OCI-LY3 (cell line): ENCODE measurements around the gene BUD23.
A peak's percentile ranks its signal among the peaks of the same experiment; 100 is the strongest.

Experiments used
- H2AFZ ChIP-seq: fragments of 200-600, 300-600 bp; shearing (Covaris generic); 2 replicates; pipeline ENCODE4 v1.6.0; 2014; ENCODE audit warnings: antibody characterized with exemption, low read depth, low read length
- H3K27ac ChIP-seq: fragments of 200-600, 300-600 bp; sonication (generic); 2 replicates; pipeline ENCODE4 v1.5.1; 2014; ENCODE audit warnings: mild to moderate bottlenecking, low read length, moderate library complexity, mixed read lengths
- H3K27me3 ChIP-seq: fragments of 200-600, 300-600 bp; sonication (generic); 2 replicates; pipeline ENCODE4 v1.6.1; 2014; ENCODE audit warnings: low read depth, low read length, mixed read lengths
- H3K36me3 ChIP-seq: fragments of 200-600, 300-600 bp; sonication (generic); replicated peaks from 2 replicates; pipeline ENCODE3; 2014; ENCODE audit warnings: low read depth, low read length, mixed read lengths
- H3K4me1 ChIP-seq: fragments of 300-600, 200-600 bp; sonication (generic); 2 replicates; pipeline ENCODE4 v1.6.1; 2014; ENCODE audit warnings: low read length, mixed read lengths
- H3K4me2 ChIP-seq: fragments of 200-600, 300-600 bp; sonication (generic); 2 replicates; pipeline ENCODE4 v1.6.1; 2014; ENCODE audit warnings: low read length, mixed read lengths
- H3K4me3 ChIP-seq: fragments of 300-600, 200-600 bp; sonication (generic); 2 replicates; pipeline ENCODE4 v1.5.1; 2014; ENCODE audit warnings: antibody characterized with exemption, mild to moderate bottlenecking, low read length, moderate library complexity
- H3K79me2 ChIP-seq: fragments of 300-600, 200-600 bp; shearing (Covaris generic); 2 replicates; pipeline ENCODE4 v1.6.1; 2014; ENCODE audit warnings: mild to moderate bottlenecking, low read length, mixed read lengths
- H3K9ac ChIP-seq: fragments of 300-600, 200-600 bp; shearing (Covaris generic); 2 replicates; pipeline ENCODE4 v1.6.0; 2014; ENCODE audit warnings: mild to moderate bottlenecking, low read length, moderate library complexity
- H3K9me3 ChIP-seq: fragments of 200-600, 300-600 bp; shearing (Covaris generic); 2 replicates; pipeline ENCODE4 v1.6.1; 2014; ENCODE audit warnings: low read length, mixed read lengths; ENCODE audit not compliant: insufficient read depth
- H4K20me1 ChIP-seq: fragments of 200-600, 300-600 bp; sonication (generic); 2 replicates; pipeline ENCODE4 v1.6.1; 2016; ENCODE audit warnings: low read length, mixed read lengths; ENCODE audit not compliant: insufficient read depth
- EZH2phosphoT487 ChIP-seq: fragments of 200-600 bp; shearing (Covaris generic); IDR thresholded peaks from 2 replicates; pipeline ENCODE4 v1.6.1; 2018; ENCODE audit warnings: antibody characterized with exemption, mixed run types, low read depth
- TF ChIP-seq, protein P1 (sequence below): fragments of 200-600, 300-600 bp; sonication (generic); IDR thresholded peaks from 2 replicates; pipeline ENCODE4 v1.5.1; 2014; ENCODE audit warnings: antibody characterized with exemption, low read length, low read depth

The BUD23 gene

DNA sequence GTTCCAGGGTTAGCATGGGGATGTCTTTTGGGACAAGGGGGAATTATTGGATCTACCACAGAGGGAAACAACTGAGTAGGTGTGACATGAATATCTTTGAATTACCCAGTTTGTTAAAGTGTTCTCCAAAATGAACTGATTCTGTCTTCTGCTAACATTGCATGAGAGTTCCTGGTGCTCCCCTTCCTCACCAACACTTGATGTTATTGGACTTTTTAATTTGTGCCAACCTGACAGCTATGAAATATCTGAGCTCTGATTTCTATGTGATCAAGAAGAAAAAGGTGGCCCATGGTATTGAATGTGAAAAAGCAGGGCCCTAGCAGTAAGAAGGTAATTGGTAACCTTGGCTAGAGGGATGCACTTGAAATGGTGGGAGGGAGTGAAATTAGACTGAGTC lies 20.4 kb upstream of the BUD23 start:
- Histone ChIP-seq H3K9me3 (peaks cover 3% of the 10 kb centered on the region; the same call in 1 of the 2 replicates), H3K79me2 (no peaks in the 10 kb centered on the region), H3K4me3 (no peak overlapping the region), H3K27me3 (peaks cover 12% of the 10 kb centered on the region; the same call in 1 of the 2 replicates), H3K27ac (no peak overlapping the region), H3K36me3 (no peaks in the 10 kb centered on the region), H2AFZ (no peak overlapping the region), H3K4me2 (no peak overlapping the region), H4K20me1 (no peaks in the 10 kb centered on the region), H3K4me1 (no peaks in the 10 kb centered on the region), H3K9ac (no peak overlapping the region)
- no peak for TF ChIP-seq EZH2phosphoT487
- TF ChIP-seq, protein P1, sequence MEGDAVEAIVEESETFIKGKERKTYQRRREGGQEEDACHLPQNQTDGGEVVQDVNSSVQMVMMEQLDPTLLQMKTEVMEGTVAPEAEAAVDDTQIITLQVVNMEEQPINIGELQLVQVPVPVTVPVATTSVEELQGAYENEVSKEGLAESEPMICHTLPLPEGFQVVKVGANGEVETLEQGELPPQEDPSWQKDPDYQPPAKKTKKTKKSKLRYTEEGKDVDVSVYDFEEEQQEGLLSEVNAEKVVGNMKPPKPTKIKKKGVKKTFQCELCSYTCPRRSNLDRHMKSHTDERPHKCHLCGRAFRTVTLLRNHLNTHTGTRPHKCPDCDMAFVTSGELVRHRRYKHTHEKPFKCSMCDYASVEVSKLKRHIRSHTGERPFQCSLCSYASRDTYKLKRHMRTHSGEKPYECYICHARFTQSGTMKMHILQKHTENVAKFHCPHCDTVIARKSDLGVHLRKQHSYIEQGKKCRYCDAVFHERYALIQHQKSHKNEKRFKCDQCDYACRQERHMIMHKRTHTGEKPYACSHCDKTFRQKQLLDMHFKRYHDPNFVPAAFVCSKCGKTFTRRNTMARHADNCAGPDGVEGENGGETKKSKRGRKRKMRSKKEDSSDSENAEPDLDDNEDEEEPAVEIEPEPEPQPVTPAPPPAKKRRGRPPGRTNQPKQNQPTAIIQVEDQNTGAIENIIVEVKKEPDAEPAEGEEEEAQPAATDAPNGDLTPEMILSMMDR: no peak

DNA sequence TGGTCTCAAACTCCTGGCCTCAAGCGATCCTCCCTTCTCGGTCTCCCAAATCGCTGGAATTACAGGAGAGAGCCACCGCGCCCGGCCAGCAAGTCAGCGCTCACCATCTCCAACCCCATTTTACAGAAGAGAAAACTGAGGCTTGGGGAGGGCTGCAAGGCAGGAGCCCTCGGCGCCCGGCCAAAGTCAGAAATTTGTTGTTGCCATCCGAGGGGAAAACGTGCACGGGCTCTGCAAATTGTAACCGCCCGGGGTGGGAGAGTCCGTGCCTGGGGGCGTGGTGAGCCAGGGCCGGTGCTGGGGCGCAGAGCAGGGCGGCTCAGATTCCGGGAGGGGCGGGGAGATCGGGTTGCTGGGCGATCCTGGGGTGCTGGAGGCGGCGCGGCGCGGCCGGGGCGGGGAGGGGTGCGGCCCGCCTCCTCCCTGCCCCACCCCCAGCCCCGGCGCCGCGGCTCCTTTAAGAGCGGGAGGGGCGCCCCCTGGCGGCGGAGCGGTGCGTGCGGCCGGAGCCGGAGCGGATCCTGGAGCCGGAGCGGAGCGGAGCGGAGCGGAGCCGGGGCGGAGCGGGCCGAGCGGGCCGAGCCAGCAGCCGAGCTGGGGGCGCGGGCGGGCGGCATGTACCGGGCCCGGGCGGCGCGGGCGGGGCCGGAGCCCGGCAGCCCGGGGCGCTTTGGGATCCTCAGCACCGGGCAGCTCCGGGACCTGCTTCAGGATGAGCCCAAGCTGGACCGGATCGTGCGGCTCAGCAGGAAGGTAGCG lies 15.9 kb upstream of the BUD23 start, which contains the start of gene VPS37D:
Gene VPS37D, plus strand, starts transcription at position 488 of the 759 bp plus-strand sequence. Its CDS starts 128 bp downstream, at position 616.
- no peak for TF ChIP-seq EZH2phosphoT487
- TF ChIP-seq, protein P1: peak; percentile 61
- peaks cover 12% of the 10 kb centered on the region; the same call in 1 of the 2 replicates for H3K27me3 ChIP-seq
- peak within 1 kb of the TSS; percentile 74 for H3K4me2 ChIP-seq
- peak within 1 kb of the TSS; percentile 80 for H3K4me3 ChIP-seq
- H3K4me1 ChIP-seq: peaks cover 8% of the 10 kb centered on the region; the same call in 1 of the 2 replicates
- peaks cover 3% of the 10 kb centered on the region; the same call in 1 of the 2 replicates for H3K9me3 ChIP-seq
- no peaks in the 10 kb centered on the region for H3K79me2 ChIP-seq
- H2AFZ ChIP-seq: peak within 1 kb of the TSS; percentile 45; the same call in 1 of the 2 replicates
- H3K27ac ChIP-seq: no peak within 1 kb of the TSS
- H4K20me1 ChIP-seq: no peaks in the 10 kb centered on the region
- H3K9ac ChIP-seq: peak within 1 kb of the TSS; percentile 61
- H3K36me3 ChIP-seq: no peaks in the 10 kb centered on the region

DNA sequence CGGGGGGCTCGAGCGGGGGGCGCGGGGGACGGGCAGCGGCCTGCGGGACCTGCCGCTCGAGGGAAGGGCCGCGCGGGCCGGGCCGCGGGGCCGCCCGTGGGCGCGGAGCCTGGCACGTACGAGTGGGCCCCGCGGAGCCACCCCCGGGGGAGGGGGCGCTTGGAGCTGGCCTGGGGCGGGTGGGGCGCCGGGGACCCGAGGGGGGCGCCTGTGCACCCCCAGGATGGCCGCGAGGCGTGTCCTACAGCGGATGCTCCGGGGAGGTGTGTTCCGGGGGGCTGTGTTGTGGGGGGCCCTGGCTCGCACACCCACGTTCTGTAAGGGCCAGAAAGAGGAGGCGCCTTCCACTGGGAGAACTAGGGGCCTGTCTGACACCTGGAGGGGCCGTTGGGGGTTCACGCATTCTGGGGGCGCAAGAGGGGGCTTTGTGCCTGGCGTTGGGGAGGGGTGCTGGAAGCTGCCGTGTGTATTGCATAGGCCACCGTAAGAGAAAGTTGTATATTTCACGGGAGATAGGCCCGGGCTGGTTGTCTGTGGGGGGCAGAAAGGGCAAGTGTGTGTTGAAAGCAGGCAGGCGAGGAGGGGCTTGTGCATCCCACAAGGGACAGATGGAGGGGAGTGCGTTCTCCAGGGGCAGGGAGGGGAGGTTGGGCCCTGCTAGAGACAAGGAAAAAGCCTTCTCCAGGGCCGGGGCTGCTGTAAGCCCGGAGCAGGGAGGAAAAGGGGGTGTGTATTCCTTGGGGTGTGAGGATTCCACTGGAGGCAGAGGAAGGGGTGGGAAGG lies 15.1 kb upstream of the BUD23 start:
- Histone ChIP-seq H3K9me3 (no peaks in the 10 kb centered on the region), H3K4me1 (peaks cover 8% of the 10 kb centered on the region; the same call in 1 of the 2 replicates), H3K4me3 (peak overlapping the region; percentile 80), H3K4me2 (peak overlapping the region; percentile 74), H3K79me2 (no peaks in the 10 kb centered on the region), H3K36me3 (no peaks in the 10 kb centered on the region), H3K27me3 (peaks cover 9% of the 10 kb centered on the region; the same call in 1 of the 2 replicates), H2AFZ (peak overlapping the region; percentile 45; the same call in 1 of the 2 replicates), H3K27ac (no peak overlapping the region), H3K9ac (peak overlapping the region; percentile 61), H4K20me1 (no peaks in the 10 kb centered on the region)
- TF ChIP-seq EZH2phosphoT487: no peak
- TF ChIP-seq, protein P1: no peak

DNA sequence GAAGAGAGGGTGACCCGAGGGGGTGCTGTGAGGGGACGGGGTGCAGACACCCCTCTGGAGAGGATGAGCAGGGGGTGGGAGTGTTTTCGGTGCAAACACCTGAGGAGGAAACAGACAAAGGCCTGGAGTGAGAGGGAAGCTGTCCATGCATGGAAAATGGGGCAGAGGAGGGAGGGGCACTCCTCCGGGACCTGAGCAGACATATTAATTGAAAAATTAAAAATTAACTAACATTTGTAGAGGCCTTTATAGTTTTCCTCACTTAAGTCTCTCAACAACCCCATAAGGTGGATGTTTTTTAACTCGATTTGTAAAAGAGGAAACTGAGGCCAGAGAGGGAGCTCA lies 14.5 kb upstream of the BUD23 start:
- Histone ChIP-seq H4K20me1 (no peaks in the 10 kb centered on the region), H3K4me3 (peak overlapping the region; percentile 80), H3K4me2 (peak overlapping the region; percentile 74), H3K27ac (no peak overlapping the region), H3K36me3 (no peaks in the 10 kb centered on the region), H3K27me3 (peaks cover 9% of the 10 kb centered on the region; the same call in 1 of the 2 replicates), H3K79me2 (no peaks in the 10 kb centered on the region), H3K4me1 (peaks cover 8% of the 10 kb centered on the region; the same call in 1 of the 2 replicates), H3K9me3 (no peaks in the 10 kb centered on the region), H3K9ac (peak overlapping the region; percentile 61; the same call in 1 of the 2 replicates), H2AFZ (peak overlapping the region; percentile 45; the same call in 1 of the 2 replicates)
- TF ChIP-seq, protein P1: no peak
- no peak for TF ChIP-seq EZH2phosphoT487
